Fibroblast of lung (primary cell): ENCODE measurements around the gene GAB2.

ENCODE experiments used
- CTCF ChIP-seq, 2 donors: IDR thresholded peaks in 1 of 2; conservative IDR thresholded peaks in 1 of 2; 1 replicate in 1 of 2; 2 replicates in 1 of 2; pipeline ENCODE4 v1.5.1; 2011 to 2012; ENCODE audit warnings: low read length in 2 of 2, control low read depth in 1 of 2, inconsistent platforms in 1 of 2, low read depth in 1 of 2, mild to moderate bottlenecking in 1 of 2
- EZH2 ChIP-seq: IDR thresholded peaks from 2 replicates; pipeline ENCODE4 v1.5.1; 2012; ENCODE audit warnings: low read length, control low read depth, mild to moderate bottlenecking; ENCODE audit errors: missing control alignments

GRCh38 chr11:78221396-78222315 lies 196.0 kb downstream of the GAB2 start:
- no peak for TF ChIP-seq CTCF (conservative IDR thresholded peaks at IDR 0.05 in 1 of 2, IDR thresholded peaks at IDR 0.05 in 1 of 2; ENCODE audit: low read depth in 1 of 2, low read length in 2 of 2)
- no peak for TF ChIP-seq EZH2
